HG03103 (cell line): Measurements from ENCODE around the gene ATP5F1C.
"Not testable (repeated sequence)": the region's sequence is repeated elsewhere in the genome, so short reads cannot be mapped to it uniquely, and the experiment has no call there.

Source experiments
- ATAC-seq: cut with Tn5 transposase; IDR thresholded peaks from one replicate; pipeline ENCODE4 v1.9.1; 2021; ENCODE audit warnings: low read depth; ENCODE audit not compliant: unreplicated experiment

Gene ATP5F1C

DNA sequence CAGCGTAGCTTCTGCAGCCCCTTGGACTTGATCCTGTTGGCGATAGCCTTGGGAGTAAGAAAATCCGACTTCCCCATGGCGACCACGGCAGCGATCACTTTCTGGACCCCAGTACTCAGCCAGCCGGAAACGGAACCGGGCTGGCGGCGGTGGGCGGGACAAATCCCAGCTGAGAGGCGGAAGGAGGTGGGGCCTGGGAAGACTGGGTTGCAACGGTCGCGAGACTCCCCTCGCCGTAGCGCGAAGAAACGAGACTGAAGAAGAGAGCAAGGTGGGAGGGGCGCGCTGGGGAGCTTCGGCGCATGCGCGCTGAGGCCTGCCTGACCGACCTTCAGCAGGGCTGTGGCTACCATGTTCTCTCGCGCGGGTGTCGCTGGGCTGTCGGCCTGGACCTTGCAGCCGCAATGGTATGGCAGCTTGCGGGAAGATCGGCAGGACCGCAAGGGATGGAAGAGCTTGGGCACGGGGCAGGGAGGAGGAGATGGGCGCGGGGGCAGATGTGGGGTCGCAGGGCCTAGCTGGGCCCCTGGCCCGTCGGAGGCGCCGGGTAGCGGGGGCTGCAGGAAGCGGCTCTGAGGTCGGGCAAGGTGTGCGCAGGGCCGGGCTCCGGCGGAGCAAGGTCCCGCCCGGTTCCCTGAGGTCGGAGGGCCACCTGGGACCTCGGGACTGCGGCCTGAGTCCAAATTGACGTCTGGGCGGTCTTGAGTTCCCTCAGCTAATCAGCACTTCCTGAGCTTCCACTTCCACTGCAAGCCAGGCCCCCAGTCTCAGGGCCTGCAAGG is at the start of gene ATP5F1C, which contains the start of gene KIN:
Gene ATP5F1C (plus strand): TSS at position 321 of the 782 bp plus-strand sequence. CDS start 31 bp downstream, at position 352.
Gene KIN (minus strand): TSS at position 137 of the 782 bp plus-strand sequence. CDS start 60 bp downstream, at position 77.
- ATAC-seq = peak; percentile 92

DNA sequence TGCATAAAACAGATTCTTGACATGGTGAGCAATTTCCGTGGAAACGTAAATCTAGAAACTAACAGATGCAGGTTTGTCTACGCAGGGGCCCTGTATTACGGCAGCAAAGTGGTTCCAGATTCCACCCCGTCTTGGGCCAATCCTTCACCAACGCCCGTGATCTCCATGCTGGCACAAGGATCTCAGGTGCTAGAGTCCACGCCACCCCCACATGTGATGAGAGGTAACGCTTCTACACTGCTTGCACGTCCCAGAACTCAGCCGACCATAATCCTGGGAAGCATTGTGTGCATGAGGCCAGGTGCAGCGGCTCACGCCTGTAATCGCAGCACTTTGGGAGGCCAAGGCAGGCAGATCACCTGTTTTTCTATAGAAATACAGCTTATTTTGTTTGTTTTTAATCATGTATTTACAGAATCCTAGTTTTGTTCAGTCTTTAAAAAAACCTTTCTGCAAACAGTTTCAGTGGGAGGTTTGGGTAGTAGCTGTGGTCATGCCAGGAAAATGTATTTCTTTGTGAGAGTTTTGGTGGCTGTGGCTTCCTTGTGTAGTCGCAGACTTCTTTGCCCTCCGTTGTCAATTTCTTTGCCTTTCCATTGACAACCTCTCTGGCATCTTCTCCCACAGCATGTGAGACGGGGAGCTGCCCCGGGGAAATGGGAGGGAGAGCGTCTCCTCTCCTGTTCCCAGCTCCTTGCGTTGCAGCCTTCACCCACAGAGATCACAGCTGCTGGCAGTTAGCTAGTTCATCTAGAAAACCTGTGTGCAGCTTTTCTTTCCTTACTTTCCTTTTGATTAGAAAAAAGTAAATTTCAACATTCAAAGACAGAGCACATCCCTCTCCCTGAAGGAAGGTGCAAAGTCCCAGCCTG is 49.2 kb upstream of the ATP5F1C start:
- ATAC-seq = no peak

DNA sequence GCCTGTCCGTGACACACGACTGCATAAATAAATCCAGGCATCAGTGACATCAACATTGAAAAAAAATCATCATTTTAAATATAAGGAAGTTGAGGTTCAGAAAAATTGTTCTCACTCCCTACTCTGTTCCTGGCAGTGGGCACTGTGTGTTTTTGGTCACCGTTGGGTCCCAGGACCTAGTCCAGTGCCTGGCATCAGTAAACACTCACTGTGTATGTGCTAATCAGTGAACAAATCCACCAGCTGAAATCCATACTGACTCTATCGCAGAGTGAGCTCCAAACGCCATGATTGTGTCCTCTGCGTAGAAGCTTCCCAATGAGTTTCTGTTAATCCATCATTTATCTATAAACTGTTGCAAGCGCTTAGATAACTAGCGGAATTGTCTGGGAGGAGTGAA is 43.7 kb upstream of the ATP5F1C start:
- ATAC-seq = no peak

DNA sequence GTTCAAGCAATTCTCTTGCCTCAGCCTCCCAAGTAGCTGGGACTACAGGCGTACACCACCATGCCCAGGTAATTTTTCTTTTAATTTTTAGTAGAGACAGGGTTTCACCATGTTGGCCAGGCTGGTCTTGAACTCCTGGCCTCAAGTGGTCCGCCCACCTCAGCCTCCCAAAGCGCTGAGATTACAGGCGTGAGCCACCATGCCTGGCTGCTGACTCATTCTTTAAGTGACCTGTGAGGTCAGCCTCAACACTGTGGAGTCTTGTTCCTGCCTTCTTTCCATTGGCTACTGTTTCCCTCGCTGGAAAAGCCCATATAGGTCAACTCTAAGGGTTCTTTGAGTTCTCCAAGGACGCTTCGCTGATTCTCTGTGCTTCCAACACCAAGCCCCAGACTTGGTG is 39.3 kb upstream of the ATP5F1C start:
- not testable (repeated sequence) for ATAC-seq

DNA sequence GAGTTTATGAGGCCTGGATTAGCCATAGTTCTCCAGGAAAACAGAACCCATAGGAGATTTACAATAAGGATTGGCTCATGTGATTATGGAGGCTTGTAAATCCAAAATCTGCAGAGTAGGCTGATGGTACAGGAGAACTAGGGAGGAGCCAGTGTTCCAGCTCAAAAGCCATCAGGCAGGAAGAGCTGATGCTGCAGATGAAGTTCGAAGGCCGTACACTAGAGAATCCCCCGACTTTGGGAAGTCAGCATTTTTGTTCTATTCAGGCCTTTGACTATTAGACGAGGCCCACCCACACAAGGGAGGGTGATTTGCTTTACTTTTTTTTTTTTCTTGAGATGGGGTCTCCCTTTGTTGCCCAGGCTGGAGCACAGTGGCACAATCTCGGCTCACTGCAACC is 37.8 kb upstream of the ATP5F1C start:
- ATAC-seq = no peak

DNA sequence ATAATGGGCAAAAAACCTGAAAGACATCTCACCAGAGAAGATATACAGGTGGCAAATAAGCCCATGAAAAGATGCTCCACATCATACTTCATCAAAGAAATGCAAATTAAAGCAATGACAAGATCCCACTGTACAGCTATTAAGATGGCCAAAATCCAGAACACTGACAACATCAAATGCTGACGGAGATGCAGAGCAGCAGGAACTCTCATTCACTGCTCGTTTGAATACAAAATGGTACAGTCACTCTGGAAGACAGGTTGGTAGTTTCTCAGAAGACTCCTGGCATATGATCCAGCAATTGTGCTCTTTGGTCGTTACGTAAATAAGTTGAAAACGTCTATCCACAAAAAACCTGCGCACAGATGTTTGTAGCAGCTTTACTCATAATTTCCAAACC is 35.7 kb upstream of the ATP5F1C start:
- ATAC-seq = no peak

DNA sequence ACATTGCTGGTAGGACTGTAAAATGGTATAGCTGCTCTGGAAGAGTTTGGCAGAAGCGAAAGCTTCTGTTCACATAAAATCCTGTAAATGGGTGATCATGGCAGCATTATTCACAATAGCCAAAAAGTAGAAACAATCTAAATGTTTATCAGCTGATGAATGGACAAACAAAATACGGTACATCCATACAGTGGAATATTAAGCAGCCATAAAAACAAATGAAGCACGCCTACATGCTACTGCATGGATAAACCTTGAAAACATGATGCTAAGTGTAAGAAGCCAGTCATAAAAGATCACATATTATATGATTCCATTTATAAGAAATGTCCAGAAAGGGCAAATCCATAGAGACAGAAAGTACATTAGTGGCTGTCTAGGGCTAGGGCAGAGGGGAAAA is 32.9 kb upstream of the ATP5F1C start:
- no peak for ATAC-seq

DNA sequence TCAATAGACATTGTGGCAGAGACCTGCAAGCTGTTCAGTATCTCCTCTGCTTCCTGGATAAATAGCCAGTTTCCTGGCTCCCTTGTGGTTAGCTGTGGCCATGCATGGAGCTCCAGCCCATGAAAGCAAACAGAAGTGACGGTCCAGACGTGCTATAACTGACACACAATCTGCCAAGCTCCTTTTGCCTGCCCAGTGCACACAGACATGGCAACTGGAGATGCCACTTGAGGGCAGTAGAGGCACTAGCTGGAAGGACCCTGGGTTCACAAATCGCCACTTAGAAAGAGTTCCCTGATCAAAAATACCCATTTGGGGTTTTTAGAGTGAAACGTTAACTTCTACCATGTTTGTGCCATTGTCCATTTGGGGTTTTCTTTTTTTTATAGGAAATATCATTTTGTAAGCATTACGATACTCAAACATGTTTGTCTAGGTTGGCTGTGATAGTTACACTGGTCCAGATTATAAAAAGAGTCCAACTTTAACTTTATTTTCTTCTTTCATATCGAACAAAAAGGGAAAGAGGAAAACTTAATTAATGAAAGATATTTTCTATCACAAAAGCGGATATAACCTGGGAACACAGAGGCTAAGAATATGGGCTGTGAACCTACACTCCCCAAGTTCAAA is 31.5 kb upstream of the ATP5F1C start:
- no peak for ATAC-seq

DNA sequence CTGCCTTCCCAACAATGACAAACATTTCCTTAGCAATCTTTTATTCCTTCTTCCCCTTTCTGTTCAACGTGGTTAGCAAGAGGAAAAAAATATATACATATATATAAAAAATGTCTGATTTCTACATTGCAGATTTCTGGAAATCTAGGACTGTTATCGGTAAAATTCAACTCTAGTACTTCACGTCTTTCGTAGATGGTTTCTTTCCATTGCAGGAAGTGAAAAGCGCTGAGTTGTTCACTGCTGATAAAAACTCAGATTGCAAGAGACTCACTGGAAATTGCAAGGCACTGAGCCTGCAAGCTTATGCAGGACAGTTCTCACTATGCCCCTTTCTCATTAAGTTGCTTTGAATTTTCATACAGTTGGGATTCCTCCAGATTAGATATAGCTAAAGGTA is 24.0 kb upstream of the ATP5F1C start:
- ATAC-seq = no peak

DNA sequence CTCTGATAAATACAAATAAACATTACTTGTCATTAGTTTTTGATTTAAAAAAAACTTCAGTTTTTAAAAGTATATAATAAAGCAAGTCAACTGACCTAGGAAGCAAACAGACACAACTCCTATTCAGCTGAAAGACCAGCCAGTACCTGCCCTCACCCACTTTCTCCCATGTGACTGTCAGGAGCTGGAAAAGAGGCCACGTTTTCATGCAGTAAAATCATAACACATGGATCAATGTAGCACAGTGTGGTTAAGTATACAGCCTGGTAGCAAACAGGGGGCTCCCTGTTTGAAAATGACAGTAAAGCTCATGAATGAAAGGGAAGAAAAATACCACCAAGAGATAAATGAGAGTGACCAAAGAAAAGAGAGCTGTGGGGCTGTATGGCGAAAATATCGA is 21.7 kb upstream of the ATP5F1C start:
- ATAC-seq = no peak

DNA sequence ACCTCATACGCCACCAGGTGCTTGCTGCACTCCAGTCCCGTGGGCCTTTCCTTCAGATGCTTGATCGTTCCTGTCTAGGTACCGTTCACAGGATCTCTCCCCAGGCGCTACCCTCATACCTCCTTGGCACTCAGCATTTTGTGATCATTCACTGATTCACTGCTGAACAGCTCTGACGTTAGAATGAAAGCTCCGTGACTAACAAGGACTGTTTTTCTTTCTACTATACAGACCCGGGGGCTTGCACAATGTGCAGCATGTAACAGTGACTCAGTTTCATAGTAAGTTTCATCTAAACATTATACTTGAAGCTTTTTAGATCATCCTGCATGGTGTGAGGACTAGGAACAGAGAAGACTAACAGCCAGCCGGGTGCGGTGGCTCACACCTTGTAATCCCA is 20.8 kb upstream of the ATP5F1C start:
- no peak for ATAC-seq

DNA sequence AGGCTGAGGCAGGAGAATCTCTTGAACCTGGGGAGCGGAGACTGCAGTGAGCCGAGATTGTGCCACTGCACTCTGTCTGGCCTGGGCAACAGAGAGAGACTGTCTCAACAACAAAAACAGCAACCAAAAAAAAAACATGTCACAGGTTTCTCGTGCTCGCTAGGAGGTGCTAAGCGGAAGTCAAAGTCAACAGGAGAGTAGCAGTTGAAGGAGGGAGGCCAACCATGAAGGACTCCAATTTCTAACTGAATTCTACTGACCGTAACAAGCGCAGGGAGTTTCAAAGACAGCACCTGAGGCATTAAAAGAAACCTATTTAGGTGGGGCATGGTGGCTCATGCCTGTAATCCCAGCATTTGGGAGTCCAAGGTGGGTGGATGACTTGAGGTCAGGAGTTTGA is 19.6 kb upstream of the ATP5F1C start:
- ATAC-seq = no peak

DNA sequence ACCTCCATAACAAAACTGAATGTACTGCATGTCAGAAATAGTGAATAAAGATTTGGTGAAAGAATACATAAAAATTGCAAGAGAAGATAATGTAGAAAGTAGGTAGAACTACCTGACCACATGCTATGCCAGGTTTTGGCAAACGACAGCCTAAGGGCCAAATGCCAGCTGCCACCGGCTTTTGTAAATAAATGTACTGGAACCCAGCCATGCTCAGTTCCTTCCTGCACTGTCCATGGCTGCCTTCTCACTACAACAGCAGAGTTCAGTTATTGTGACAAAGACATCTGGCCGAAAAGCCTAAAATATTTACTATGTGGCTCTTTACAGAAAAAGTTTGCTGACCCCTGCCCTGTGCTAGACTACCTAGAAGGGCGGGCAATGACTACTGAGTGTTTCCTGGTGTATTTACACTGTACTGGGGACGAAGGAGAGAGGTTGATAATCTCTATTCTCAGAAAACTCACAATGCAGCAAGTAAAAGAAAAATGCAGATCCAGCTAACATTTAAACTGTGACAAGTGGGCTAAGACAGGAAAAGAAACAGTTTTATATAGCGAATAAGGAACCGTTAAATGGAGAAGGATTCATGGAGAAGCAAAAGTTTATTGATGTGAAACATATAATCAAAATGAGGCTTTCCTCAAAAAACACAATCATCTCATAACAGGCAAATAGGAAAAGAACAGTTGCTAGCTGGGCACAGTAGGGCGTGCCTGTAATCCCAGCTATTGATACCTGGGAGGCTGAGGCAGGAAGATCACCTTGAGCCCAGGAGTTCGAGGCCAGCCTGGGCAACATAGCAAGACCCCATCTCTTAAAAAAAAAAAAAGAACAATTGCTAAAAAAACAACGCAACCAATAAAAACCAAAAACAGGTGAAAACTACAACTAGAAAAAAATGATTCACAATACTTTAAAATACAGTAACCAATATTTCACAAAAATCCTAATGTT is 13.9 kb upstream of the ATP5F1C start:
- ATAC-seq = no peak

DNA sequence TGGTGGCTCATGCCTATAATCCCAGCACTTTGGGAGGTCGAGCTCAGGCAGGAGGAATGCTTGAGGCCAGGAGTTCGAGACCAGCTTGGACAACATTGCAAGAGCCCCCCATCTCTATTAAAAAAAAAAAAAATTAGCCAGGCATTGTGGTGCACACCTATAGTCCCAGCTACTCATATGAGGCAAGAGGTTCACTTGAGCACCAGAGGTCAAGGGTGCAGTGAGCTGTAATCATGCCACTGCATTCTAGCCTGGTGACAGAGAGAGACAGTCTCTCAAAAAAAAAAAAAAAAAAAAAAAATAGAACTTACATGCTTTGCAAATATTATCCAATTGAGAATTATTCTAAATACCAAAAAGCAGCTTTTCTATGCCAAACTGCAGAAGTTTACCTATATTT is 11.2 kb upstream of the ATP5F1C start:
- ATAC-seq = no peak

DNA sequence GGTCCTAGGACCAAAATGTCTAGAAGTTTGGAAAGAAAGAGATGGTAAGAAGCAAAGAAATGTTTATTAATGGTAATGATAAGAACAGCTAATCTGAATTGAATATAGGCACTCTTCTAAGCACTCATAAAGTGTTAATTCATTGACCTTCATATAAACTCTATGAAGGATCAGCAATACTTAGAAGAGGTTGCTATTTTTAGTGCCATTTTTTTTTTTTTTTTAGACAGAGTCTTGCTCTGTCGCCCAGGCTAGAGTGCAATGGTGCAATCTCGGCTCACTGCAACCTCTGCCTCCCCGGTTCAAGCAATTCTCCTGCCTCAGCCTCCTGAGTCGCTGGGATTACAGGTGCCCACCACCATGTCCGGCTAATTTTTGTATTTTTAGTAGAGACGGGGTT is 5.8 kb upstream of the ATP5F1C start:
- not testable (repeated sequence) for ATAC-seq

DNA sequence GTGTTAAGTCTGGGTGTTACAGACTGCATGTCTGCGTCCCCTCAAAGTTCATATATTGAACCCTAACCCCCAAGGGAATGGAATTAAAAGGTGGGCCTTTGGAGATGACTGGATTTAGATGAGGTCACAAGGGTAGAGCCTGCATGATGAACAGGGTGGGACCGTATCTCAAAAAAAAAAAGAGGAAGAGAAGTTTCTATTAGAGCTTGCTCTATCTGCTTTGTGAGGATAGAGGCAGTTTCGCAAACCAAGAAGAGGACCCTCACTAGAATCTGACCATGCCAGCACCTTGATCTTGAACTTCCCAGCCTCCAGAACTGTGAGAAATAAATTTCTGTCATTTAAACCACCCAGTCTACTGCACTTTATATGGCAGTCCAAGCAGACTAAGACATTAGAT is 1.5 kb upstream of the ATP5F1C start:
- no peak for ATAC-seq

DNA sequence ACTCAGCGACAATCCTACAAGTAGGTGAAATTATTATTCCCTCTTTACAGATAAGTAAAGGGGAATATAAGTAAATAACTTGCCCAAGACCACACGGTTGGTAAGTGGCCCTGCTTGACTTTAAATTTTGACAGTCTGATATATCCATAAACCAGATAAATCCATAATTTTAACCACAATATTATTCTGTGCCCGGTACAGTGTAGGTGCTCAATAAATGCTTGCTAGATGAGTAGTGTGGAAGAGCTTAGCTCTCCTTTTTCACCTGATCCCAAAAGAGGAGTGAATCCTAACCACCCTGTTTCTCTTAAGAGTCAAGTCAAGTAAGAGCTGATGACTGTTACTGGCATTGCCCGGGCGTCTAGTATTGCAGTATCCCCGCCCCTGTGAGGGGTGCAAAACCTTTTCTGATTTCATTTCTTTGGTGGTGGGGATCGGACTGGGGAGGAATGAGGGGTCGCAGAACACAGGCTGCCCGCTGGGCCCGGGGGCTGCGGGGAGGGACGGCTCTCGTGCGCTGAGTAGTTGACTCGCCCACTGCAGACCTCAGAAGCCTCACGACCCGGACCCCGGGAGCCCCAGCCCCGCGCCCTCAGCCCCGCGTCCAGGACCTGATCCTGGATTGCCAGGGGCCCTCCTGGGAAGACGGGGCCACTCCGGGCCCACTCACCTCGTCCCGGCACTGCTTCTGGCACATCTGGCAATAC is 674 bp upstream of the ATP5F1C start:
- peak; percentile 8 for ATAC-seq

DNA sequence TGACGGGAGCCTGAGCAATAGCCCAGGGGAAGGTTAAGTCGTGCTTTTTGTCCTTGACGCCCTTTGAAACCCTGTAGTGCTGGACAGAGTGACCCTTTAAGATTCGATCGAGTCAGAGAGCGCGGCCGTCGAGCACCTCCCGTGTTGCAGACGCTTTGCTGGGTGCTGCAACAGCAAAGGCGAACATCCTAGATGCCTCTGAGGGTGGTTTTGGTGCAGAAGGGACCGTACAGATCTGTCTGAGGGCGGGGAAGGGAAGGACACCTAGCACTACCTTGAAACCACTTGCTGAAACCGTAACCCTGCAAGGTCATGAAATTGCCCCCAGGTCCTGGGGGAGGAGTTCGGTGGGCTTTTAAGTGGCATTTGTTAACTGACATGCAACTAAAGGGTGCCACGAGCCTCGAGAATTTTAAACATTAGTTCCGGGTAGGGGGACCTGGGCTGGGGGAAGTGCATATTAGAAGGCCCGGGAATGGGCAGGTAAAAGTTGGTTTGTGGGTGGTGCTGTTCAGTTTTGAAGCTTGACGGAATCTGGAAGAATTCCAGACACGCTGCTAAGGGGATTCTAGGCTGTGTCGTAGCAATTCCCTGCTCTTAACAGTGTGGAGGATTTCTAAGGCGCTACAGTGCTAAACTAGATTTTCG is 786 bp downstream of the ATP5F1C start:
- peak; percentile 15 for ATAC-seq

DNA sequence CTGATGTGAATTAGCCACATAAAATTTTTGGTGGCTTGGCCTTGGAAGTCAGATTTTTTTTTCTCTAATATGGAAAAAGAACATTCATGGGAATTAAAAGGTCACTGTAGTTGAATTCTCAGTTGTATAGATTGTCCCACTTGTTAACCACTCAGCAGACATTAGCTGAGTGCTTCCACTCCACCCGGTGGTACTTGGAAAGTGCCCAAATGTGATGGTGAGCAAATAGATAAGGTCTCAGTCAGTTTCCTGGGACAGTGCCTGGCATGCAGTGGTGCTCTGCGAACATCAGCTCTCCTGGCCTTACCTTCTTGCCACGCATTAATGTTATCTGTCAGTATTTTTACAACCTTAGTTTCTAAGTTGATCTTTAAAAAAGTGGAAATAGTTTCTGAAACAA is 1.4 kb downstream of the ATP5F1C start:
- ATAC-seq = no peak
